Inflammatory macrophage treated with lipopolysaccharide for 1 hour (primary cell): ENCODE results near the gene SCYL1.

ENCODE experiments used
- DNase-seq, 2 donors: peaks; one replicate each; pipeline ENCODE4 v3.0.0-alpha.2; 2020 to 2022

The SCYL1 gene

GRCh38 chr11:65572356-65573051 lies 47.6 kb downstream of the SCYL1 start, which contains the start of gene FAM89B:
Gene FAM89B, plus strand, starts transcription at chr11:65572538. Its CDS starts 132 bp downstream, at chr11:65572670.
- peak; percentile 74 to 92 for DNase-seq

GRCh38 chr11:65573391-65574079 lies 48.7 kb downstream of the SCYL1 start:
- no peak for DNase-seq

- peak; percentile 97 to 98 for DNase-seq
Measured at GRCh38 chr11:65574109-65574810, 49.4 kb downstream of the SCYL1 start.

GRCh38 chr11:65574811-65575567 lies 50.1 kb downstream of the SCYL1 start:
- DNase-seq = no peak

- peak; percentile 74 to 85 for DNase-seq
Measured at GRCh38 chr11:65575568-65576231, 50.8 kb downstream of the SCYL1 start, which contains the start of gene EHBP1L1. Gene EHBP1L1, plus strand, starts transcription at chr11:65576053. Its CDS starts 250 bp downstream, at chr11:65576303.

GRCh38 chr11:65576232-65576866 lies 51.5 kb downstream of the SCYL1 start:
- peak; percentile 58 to 68 for DNase-seq

- peak; percentile 88 to 96 for DNase-seq
Measured at GRCh38 chr11:65576867-65577755, 52.2 kb downstream of the SCYL1 start.

- no peak for DNase-seq
Measured at GRCh38 chr11:65577756-65578109, 52.9 kb downstream of the SCYL1 start.

- no peak for DNase-seq
Measured at GRCh38 chr11:65578134-65578533, 53.3 kb downstream of the SCYL1 start.

GRCh38 chr11:65578667-65579066 lies 53.8 kb downstream of the SCYL1 start:
- DNase-seq = no peak

GRCh38 chr11:65579291-65579690 lies 54.4 kb downstream of the SCYL1 start:
- no peak for DNase-seq

GRCh38 chr11:65580031-65580692 lies 55.3 kb downstream of the SCYL1 start:
- DNase-seq = no peak

- no peak for DNase-seq
Measured at GRCh38 chr11:65580756-65581155, 55.9 kb downstream of the SCYL1 start.

- no peak for DNase-seq
Measured at GRCh38 chr11:65581928-65582327, 57.0 kb downstream of the SCYL1 start.

- DNase-seq = no peak
Measured at GRCh38 chr11:65583589-65583988, 58.7 kb downstream of the SCYL1 start.

GRCh38 chr11:65584106-65584505 lies 59.2 kb downstream of the SCYL1 start:
- DNase-seq = no peak

GRCh38 chr11:65584723-65585171 lies 59.9 kb downstream of the SCYL1 start:
- no peak for DNase-seq

GRCh38 chr11:65585396-65586246 lies 60.7 kb downstream of the SCYL1 start:
- no peak for DNase-seq

- no peak for DNase-seq
Measured at GRCh38 chr11:65586247-65586630, 61.4 kb downstream of the SCYL1 start.
